ENCODE data around the gene CENPP.

The CENPP gene

GRCh38 chr9:92342825-92343488 lies 17.2 kb downstream of the CENPP start:
- H3K79me2 ChIP-seq (ENCODE audit: insufficient read depth, low read length) = no peaks in the 10 kb centered on the region
- no peak overlapping the region for H3K4me2 ChIP-seq (ENCODE audit: low read length)
- H4K20me1 ChIP-seq (ENCODE audit: insufficient read depth, low read length) = no peaks in the 10 kb centered on the region
- no peak overlapping the region for H3K4me3 ChIP-seq (ENCODE audit: low read depth, low read length, poor library complexity, severe bottlenecking)
- TF ChIP-seq, protein P1, sequence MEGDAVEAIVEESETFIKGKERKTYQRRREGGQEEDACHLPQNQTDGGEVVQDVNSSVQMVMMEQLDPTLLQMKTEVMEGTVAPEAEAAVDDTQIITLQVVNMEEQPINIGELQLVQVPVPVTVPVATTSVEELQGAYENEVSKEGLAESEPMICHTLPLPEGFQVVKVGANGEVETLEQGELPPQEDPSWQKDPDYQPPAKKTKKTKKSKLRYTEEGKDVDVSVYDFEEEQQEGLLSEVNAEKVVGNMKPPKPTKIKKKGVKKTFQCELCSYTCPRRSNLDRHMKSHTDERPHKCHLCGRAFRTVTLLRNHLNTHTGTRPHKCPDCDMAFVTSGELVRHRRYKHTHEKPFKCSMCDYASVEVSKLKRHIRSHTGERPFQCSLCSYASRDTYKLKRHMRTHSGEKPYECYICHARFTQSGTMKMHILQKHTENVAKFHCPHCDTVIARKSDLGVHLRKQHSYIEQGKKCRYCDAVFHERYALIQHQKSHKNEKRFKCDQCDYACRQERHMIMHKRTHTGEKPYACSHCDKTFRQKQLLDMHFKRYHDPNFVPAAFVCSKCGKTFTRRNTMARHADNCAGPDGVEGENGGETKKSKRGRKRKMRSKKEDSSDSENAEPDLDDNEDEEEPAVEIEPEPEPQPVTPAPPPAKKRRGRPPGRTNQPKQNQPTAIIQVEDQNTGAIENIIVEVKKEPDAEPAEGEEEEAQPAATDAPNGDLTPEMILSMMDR (IDR thresholded peaks at IDR 0.05; ENCODE audit: low read length) = no peak
- TF ChIP-seq EZH2 (IDR thresholded peaks at IDR 0.05; ENCODE audit: borderline replicate concordance, low read length) = no peak
- no peak overlapping the region for H3K9ac ChIP-seq (ENCODE audit: low read length)
- H3K4me1 ChIP-seq (ENCODE audit: insufficient read depth, low read length, severe bottlenecking) = no peaks in the 10 kb centered on the region
- no peaks in the 10 kb centered on the region for H3K9me3 ChIP-seq (ENCODE audit: low read length)
- no peak overlapping the region for H2AFZ ChIP-seq (ENCODE audit: low read length)
- no peaks in the 10 kb centered on the region for H3K9me2 ChIP-seq (ENCODE audit: low read depth, low read length)
- H3F3A ChIP-seq (ENCODE audit: insufficient read depth, low read length) = no peaks in the 10 kb centered on the region
- peaks cover 38% of the 10 kb centered on the region for H3K36me3 ChIP-seq (ENCODE audit: insufficient read depth, low read length)
- H3K27me3 ChIP-seq (ENCODE audit: insufficient read depth, low read length) = no peaks in the 10 kb centered on the region
- no peak overlapping the region for H3K27ac ChIP-seq (ENCODE audit: low read depth, low read length, poor library complexity, severe bottlenecking)

DNA sequence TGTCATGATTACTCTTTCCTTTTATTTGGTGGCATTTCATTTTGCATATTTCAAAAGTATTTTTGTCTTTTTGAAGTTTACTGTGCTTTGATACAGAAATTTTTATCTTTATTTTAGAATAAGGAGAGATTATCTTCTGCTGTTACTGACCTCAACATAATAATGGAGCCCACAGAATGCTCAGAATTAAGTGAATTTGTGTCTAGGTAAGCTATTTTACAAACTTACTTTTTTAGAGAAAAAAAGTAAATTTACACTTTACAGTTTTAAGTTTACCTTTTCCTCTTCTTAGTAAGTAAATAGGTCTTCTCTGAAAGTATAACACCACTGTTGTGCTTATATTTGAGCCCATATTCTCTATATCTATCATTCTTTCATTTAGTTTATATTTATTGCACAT lies 19.8 kb downstream of the CENPP start:
- peaks cover 35% of the 10 kb centered on the region for H3K36me3 ChIP-seq (ENCODE audit: insufficient read depth, low read length)
- no peak overlapping the region for H3K4me2 ChIP-seq (ENCODE audit: low read length)

GRCh38 chr9:92349771-92350739 lies 24.3 kb downstream of the CENPP start:
- H3K79me2 ChIP-seq (ENCODE audit: insufficient read depth, low read length) = no peaks in the 10 kb centered on the region
- no peaks in the 10 kb centered on the region for H3K9me3 ChIP-seq (ENCODE audit: low read length)
- H4K20me1 ChIP-seq (ENCODE audit: insufficient read depth, low read length) = no peaks in the 10 kb centered on the region
- no peaks in the 10 kb centered on the region for H3K9me2 ChIP-seq (ENCODE audit: low read depth, low read length)
- no peak overlapping the region for H2AFZ ChIP-seq (ENCODE audit: low read length)
- no peaks in the 10 kb centered on the region for H3K4me1 ChIP-seq (ENCODE audit: insufficient read depth, low read length, severe bottlenecking)
- no peaks in the 10 kb centered on the region for H3K27me3 ChIP-seq (ENCODE audit: insufficient read depth, low read length)
- H3K27ac ChIP-seq (ENCODE audit: low read depth, low read length, poor library complexity, severe bottlenecking) = no peak overlapping the region
- no peak overlapping the region for H3K9ac ChIP-seq (ENCODE audit: low read length)
- no peaks in the 10 kb centered on the region for H3F3A ChIP-seq (ENCODE audit: insufficient read depth, low read length)
- peaks cover 55% of the 10 kb centered on the region for H3K36me3 ChIP-seq (ENCODE audit: insufficient read depth, low read length)
- TF ChIP-seq, protein P1 (IDR thresholded peaks at IDR 0.05; ENCODE audit: low read length) = no peak
- TF ChIP-seq EZH2 (IDR thresholded peaks at IDR 0.05; ENCODE audit: borderline replicate concordance, low read length) = no peak
- no peak overlapping the region for H3K4me3 ChIP-seq (ENCODE audit: low read depth, low read length, poor library complexity, severe bottlenecking)
- H3K4me2 ChIP-seq (ENCODE audit: low read length) = no peak overlapping the region

More for the DNA sequence above, 19.8 kb downstream of the CENPP start:
- no peaks in the 10 kb centered on the region for H3K27me3 ChIP-seq (ENCODE audit: insufficient read depth, low read length)
- H3K4me1 ChIP-seq (ENCODE audit: insufficient read depth, low read length, severe bottlenecking) = no peaks in the 10 kb centered on the region
- no peak overlapping the region for H2AFZ ChIP-seq (ENCODE audit: low read length)
- no peaks in the 10 kb centered on the region for H3F3A ChIP-seq (ENCODE audit: insufficient read depth, low read length)
- H3K9me3 ChIP-seq (ENCODE audit: low read length) = no peaks in the 10 kb centered on the region
- H3K9me2 ChIP-seq (ENCODE audit: low read depth, low read length) = no peaks in the 10 kb centered on the region
- TF ChIP-seq, protein P1 (IDR thresholded peaks at IDR 0.05; ENCODE audit: low read length) = no peak
- TF ChIP-seq EZH2 (IDR thresholded peaks at IDR 0.05; ENCODE audit: borderline replicate concordance, low read length) = no peak
- no peak overlapping the region for H3K9ac ChIP-seq (ENCODE audit: low read length)
- H3K27ac ChIP-seq (ENCODE audit: low read depth, low read length, poor library complexity, severe bottlenecking) = no peak overlapping the region
- no peaks in the 10 kb centered on the region for H4K20me1 ChIP-seq (ENCODE audit: insufficient read depth, low read length)
- no peaks in the 10 kb centered on the region for H3K79me2 ChIP-seq (ENCODE audit: insufficient read depth, low read length)
- H3K4me3 ChIP-seq (ENCODE audit: low read depth, low read length, poor library complexity, severe bottlenecking) = no peak overlapping the region

Data from OCI-LY1 (cell line).